ENCODE results near the gene GPRC5A. TPM values are rescaled to one million over a fixed set of nuclear protein-coding genes. Genes with fewer than 3 reads are reported as not detected.

Gene GPRC5A
- total and polyA plus RNA-seq, 4 experiments from 2014 or later, result 0.14 TPM; not detected in 3

DNA sequence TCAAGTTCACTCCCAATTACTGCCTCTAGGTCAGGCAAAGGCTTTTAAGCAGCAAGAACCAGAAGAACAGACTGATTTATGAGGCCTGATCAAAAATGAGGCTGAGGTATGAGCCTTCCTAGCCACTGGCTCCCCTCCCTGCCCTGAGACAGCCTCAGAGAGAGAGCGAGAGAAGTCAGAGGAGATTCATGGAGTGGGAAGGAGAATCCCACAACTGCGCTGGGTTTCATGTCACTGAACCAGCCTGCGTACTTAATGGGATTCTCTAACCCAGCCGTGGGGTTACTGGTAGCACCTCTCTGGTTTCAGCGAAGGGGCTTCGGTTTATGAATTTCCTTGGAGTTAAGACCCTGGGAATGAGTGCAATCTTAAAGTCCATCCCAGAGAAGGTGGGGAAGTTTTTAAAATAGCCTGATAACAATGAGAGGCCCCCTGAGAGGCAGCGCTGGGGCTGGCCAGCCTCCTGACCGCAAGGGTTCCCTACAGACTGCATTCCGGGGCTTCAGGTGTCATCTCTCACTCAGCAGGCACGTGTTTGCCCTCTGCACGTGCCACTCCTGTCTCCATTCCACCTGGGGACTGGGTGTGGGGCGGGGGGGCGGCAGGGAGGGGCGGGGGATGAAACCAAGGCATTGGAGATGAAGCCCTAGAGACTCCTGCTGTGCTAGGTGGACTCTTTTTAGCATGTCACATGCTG lies 6.1 kb upstream of the GPRC5A start:
- ChIA-PET POLR2A (ENCODE audit: partially characterized antibody) (no interaction called here), CTCF (ENCODE audit: partially characterized antibody) (no interaction called here)
- Mint-ChIP-seq H3K9me3 (peaks cover 0 to 3% (median 0%) of the 10 kb centered on the region in 8 donors), H3K4me1 (peaks cover 0 to 2% (median 0%) of the 10 kb centered on the region in 4 donors), H3K27me3 (peaks cover 10 to 17% of the 10 kb centered on the region in 2 donors), H3K36me3 (no peaks in the 10 kb centered on the region), H3K27ac (no peak overlapping the region), H3K4me3 (no peak overlapping the region)
- intact Hi-C loops (cut with micrococcal nuclease), result no loop called here
- no peak overlapping the region for H3K27ac ChIP-seq (ENCODE audit: low read depth, low read length)
- H3K27me3 ChIP-seq (ENCODE audit: insufficient read depth, low read length), result no peaks in the 10 kb centered on the region
- H3K4me1 ChIP-seq (ENCODE audit: insufficient read depth, low read length), result no peaks in the 10 kb centered on the region
- no peaks in the 10 kb centered on the region for H3K36me3 ChIP-seq (ENCODE audit: insufficient read depth, low read length)
- H3K4me3 ChIP-seq (ENCODE audit: low read length in 2 of 2), result no peak overlapping the region
- H3K9me3 ChIP-seq (ENCODE audit: control insufficient read depth in 1 of 2, low read length in 2 of 2), result no peaks in the 10 kb centered on the region
- DNase-seq, result no peak

DNA sequence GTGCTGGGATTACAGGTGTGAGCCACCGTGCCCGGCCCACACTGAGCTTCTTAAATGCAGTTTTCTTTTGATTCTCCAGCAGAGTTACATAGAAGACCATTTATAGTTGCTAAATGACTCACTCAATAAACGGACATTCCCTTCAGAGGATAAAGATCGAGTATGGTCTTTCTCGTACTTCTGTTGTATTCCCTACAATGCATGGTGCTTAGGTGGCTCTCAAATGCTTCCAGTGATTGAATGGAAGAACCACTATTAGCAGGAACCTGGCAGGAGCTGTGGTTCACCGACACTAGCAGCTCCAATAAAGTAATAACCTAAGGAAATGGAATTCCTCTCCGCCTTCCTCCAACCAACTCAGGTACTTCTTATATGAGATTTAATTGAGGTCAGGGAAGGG lies 3.9 kb upstream of the GPRC5A start:
- POLR2A ChIA-PET (ENCODE audit: partially characterized antibody), result no interaction called here
- H3K27ac Mint-ChIP-seq, result no peak overlapping the region
- H3K9me3 Mint-ChIP-seq, result peaks cover 0 to 3% (median 0%) of the 10 kb centered on the region in 8 donors
- H3K4me1 Mint-ChIP-seq, result peaks cover 3 to 13% (median 5%) of the 10 kb centered on the region in 4 donors
- Histone ChIP-seq H3K27ac (ENCODE audit: low read depth, low read length) (no peak overlapping the region), H3K4me3 (ENCODE audit: low read length in 2 of 2) (no peak overlapping the region), H3K4me1 (ENCODE audit: insufficient read depth, low read length) (peaks cover 11% of the 10 kb centered on the region), H3K27me3 (ENCODE audit: insufficient read depth, low read length) (peaks cover 6% of the 10 kb centered on the region), H3K9me3 (ENCODE audit: control insufficient read depth in 1 of 2, low read length in 2 of 2) (no peaks in the 10 kb centered on the region), H3K36me3 (ENCODE audit: insufficient read depth, low read length) (no peaks in the 10 kb centered on the region)
- H3K27me3 Mint-ChIP-seq, result peaks cover 10 to 27% of the 10 kb centered on the region in 2 donors
- intact Hi-C loops (cut with micrococcal nuclease), result no loop called here
- H3K36me3 Mint-ChIP-seq, result no peaks in the 10 kb centered on the region
- H3K4me3 Mint-ChIP-seq, result no peak overlapping the region
- DNase-seq, result no peak
- CTCF ChIA-PET (ENCODE audit: partially characterized antibody), result interaction anchor here (1.3 kb wide), 1 partner anchor 29 kb away, joined by 5 read pairs; no protein-coding TSS in a partner anchor

DNA sequence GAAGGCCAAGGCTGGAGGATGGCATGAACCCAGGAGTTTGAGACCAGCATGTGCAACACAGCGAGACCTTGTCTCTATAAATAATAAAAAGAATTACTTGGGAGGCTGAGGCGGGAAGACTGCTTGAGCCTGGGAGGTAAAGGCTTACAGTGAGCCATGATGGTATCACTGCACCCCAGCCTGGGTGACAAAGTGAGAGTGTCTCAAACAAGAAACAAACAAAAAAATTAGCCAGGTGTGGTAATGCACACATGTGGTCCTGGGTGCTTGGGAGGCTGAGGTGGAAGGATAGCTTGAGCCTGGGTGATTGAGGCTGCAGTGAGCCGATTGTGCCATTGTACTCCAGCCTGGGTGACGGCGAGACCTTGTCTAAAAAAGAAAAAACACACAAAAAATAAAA lies 1.7 kb upstream of the GPRC5A start:
- no peak overlapping the region for H3K27ac Mint-ChIP-seq
- peak overlapping the region in 4 of 8 donors; percentile 13 to 58 (median 40) for H3K4me3 Mint-ChIP-seq
- H3K36me3 Mint-ChIP-seq, result no peaks in the 10 kb centered on the region
- peaks cover 3 to 13% (median 5%) of the 10 kb centered on the region in 4 donors for H3K4me1 Mint-ChIP-seq
- Histone ChIP-seq H3K4me3 (ENCODE audit: low read length in 2 of 2) (no peak overlapping the region), H3K4me1 (ENCODE audit: insufficient read depth, low read length) (peaks cover 11% of the 10 kb centered on the region), H3K36me3 (ENCODE audit: insufficient read depth, low read length) (no peaks in the 10 kb centered on the region), H3K27me3 (ENCODE audit: insufficient read depth, low read length) (peaks cover 6% of the 10 kb centered on the region), H3K27ac (ENCODE audit: low read depth, low read length) (no peak overlapping the region), H3K9me3 (ENCODE audit: control insufficient read depth in 1 of 2, low read length in 2 of 2) (no peaks in the 10 kb centered on the region)
- peaks cover 0 to 5% (median 0%) of the 10 kb centered on the region in 8 donors for H3K9me3 Mint-ChIP-seq
- CTCF ChIA-PET (ENCODE audit: partially characterized antibody), result no interaction called here
- peaks cover 14 to 38% of the 10 kb centered on the region in 2 donors for H3K27me3 Mint-ChIP-seq
- POLR2A ChIA-PET (ENCODE audit: partially characterized antibody), result no interaction called here
- intact Hi-C loops (cut with micrococcal nuclease), result loop anchor here (2.0 to 5.0 kb wide), 2 partner anchors 53 to 102 kb away; partner anchors contain the start of gene APOLD1
- DNase-seq, result no peak

DNA sequence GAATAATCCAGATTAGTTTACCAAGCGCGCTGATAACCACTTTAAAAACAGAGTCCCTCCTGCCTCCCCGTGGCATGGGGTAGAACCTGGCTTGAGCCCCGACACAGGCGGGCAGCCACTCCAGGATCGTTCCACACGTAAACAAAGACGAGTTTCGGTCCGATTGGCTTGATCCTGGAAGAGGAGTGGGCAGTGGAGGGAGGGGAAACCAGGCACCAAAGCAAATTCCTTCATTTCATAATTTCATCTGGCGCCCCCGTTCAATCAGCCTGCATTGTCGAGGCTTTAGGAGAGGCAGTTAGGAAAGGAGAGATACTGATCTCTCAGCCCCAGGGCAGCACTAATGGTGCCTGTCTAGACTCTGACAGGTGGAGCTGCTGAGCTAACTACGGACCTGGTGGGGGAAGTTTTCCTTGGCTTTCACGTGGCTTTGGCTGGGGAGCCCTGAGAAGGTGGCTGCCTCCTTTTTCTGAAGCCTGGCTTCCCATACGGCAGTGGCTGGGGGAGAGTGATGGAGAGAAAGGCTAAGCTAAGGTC lies 751 bp upstream of the GPRC5A start:
- peak in 4 of 5 donors; percentile 16 to 20 (median 18) for DNase-seq
- Histone ChIP-seq H3K9me3 (ENCODE audit: control insufficient read depth in 1 of 2, low read length in 2 of 2) (no peaks in the 10 kb centered on the region), H3K27me3 (ENCODE audit: insufficient read depth, low read length) (peaks cover 6% of the 10 kb centered on the region), H3K4me3 (ENCODE audit: low read length in 2 of 2) (peak overlapping the region; percentile 36 to 56), H3K27ac (ENCODE audit: low read depth, low read length) (no peak overlapping the region), H3K4me1 (ENCODE audit: insufficient read depth, low read length) (peaks cover 11% of the 10 kb centered on the region), H3K36me3 (ENCODE audit: insufficient read depth, low read length) (no peaks in the 10 kb centered on the region)
- Mint-ChIP-seq H3K36me3 (no peaks in the 10 kb centered on the region), H3K9me3 (peaks cover 0 to 5% (median 0%) of the 10 kb centered on the region in 8 donors), H3K4me1 (peaks cover 3 to 13% (median 5%) of the 10 kb centered on the region in 4 donors), H3K27ac (peak overlapping the region in 1 of 7 donors; percentile 74), H3K4me3 (peak overlapping the region; percentile 84 to 91 (median 87)), H3K27me3 (peaks cover 18 to 36% of the 10 kb centered on the region in 2 donors)
- intact Hi-C loops (cut with micrococcal nuclease), result loop anchor here (2.0 to 5.0 kb wide), 2 partner anchors 54 to 103 kb away; partner anchors contain the start of gene APOLD1
- CTCF ChIA-PET (ENCODE audit: partially characterized antibody), result interaction anchor here (1.4 to 2.0 kb wide), 2 partner anchors 27 to 53 kb away, joined by 3 to 12 read pairs; no protein-coding TSS in a partner anchor
- POLR2A ChIA-PET (ENCODE audit: partially characterized antibody), result interaction anchor here (1.1 kb wide), 1 partner anchor 104 kb away, joined by 3 read pairs; no protein-coding TSS in a partner anchor

DNA sequence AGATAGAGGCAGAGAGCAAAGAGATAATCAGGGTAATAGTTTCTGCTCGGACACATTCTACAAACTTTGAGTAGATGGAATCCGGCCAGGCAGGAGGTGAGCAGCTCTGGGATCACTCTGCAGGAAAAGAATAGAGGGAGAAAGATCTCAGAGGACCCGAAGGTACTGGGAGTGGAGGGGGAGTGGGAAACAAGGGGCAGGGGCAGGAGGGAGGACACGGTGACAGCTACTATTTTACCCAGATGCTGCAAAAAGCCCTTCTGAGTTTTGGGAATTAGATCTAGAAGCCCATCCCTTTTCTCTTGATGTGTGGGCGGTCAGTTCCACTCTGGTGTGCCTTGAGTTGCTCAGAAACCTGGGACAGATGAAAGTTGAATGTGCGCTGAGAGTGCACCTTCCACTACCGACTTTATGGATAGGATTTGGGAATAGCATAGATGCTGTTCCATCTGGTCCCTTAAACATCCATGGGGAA lies 556 bp downstream of the GPRC5A start:
- Histone ChIP-seq H3K4me1 (ENCODE audit: insufficient read depth, low read length) (peaks cover 11% of the 10 kb centered on the region), H3K9me3 (ENCODE audit: control insufficient read depth in 1 of 2, low read length in 2 of 2) (no peaks in the 10 kb centered on the region), H3K36me3 (ENCODE audit: insufficient read depth, low read length) (no peaks in the 10 kb centered on the region), H3K4me3 (ENCODE audit: low read length in 2 of 2) (no peak overlapping the region), H3K27ac (ENCODE audit: low read depth, low read length) (no peak overlapping the region), H3K27me3 (ENCODE audit: insufficient read depth, low read length) (peaks cover 6% of the 10 kb centered on the region)
- peaks cover 0 to 5% (median 0%) of the 10 kb centered on the region in 8 donors for H3K9me3 Mint-ChIP-seq
- H3K27ac Mint-ChIP-seq, result peak overlapping the region in 1 of 7 donors; percentile 4
- DNase-seq, result no peak
- H3K4me3 Mint-ChIP-seq, result peak overlapping the region in 6 of 8 donors; percentile 76 to 91 (median 86)
- peaks cover 18 to 33% of the 10 kb centered on the region in 2 donors for H3K27me3 Mint-ChIP-seq
- intact Hi-C loops (cut with micrococcal nuclease), result loop anchor here (2.0 to 5.0 kb wide), 2 partner anchors 55 to 105 kb away; partner anchors contain the start of gene APOLD1
- H3K4me1 Mint-ChIP-seq, result peaks cover 3 to 13% (median 5%) of the 10 kb centered on the region in 4 donors
- CTCF ChIA-PET (ENCODE audit: partially characterized antibody), result interaction anchor here (1.0 to 2.0 kb wide), 2 partner anchors 54 to 102 kb away, joined by 4 to 12 read pairs; no protein-coding TSS in a partner anchor
- H3K36me3 Mint-ChIP-seq, result no peaks in the 10 kb centered on the region
- POLR2A ChIA-PET (ENCODE audit: partially characterized antibody), result no interaction called here

DNA sequence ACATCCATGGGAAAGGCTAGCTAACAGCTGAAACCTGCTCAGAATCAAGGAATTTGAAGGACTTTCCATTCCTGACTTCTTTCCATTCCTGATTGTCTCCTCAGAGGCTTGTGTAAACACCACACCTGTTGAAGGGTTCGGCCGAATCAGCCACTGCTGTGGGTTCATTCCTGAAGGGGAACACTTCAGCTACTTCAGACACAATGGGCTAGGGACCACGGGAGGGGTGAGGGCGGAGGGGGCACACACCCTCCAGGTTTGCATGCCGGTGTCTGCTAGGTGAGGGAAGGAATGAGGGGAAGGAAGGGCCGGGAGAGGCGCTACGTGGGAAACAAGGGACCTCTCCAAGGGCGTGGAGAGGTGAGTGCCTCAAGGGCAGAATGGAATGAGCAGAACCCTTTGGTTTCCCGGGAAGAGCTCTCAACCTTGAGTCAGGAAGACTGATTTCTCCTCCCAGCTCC lies 1.3 kb downstream of the GPRC5A start:
- Mint-ChIP-seq H3K36me3 (no peaks in the 10 kb centered on the region), H3K27me3 (peaks cover 20 to 34% of the 10 kb centered on the region in 2 donors), H3K4me1 (peaks cover 3 to 13% (median 5%) of the 10 kb centered on the region in 4 donors), H3K27ac (no peak overlapping the region), H3K9me3 (peaks cover 0 to 5% (median 0%) of the 10 kb centered on the region in 8 donors), H3K4me3 (peak overlapping the region in 1 of 8 donors; percentile 7)
- no peak for DNase-seq
- no peaks in the 10 kb centered on the region for H3K9me3 ChIP-seq (ENCODE audit: control insufficient read depth in 1 of 2, low read length in 2 of 2)
- H3K36me3 ChIP-seq (ENCODE audit: insufficient read depth, low read length), result no peaks in the 10 kb centered on the region
- no peak overlapping the region for H3K27ac ChIP-seq (ENCODE audit: low read depth, low read length)
- H3K4me3 ChIP-seq (ENCODE audit: low read length in 2 of 2), result no peak overlapping the region
- H3K4me1 ChIP-seq (ENCODE audit: insufficient read depth, low read length), result peaks cover 11% of the 10 kb centered on the region
- POLR2A ChIA-PET (ENCODE audit: partially characterized antibody), result no interaction called here
- peaks cover 6% of the 10 kb centered on the region for H3K27me3 ChIP-seq (ENCODE audit: insufficient read depth, low read length)
- CTCF ChIA-PET (ENCODE audit: partially characterized antibody), result interaction anchor here (1.2 kb wide), 1 partner anchor 26 kb away, joined by 3 read pairs; no protein-coding TSS in a partner anchor
- intact Hi-C loops (cut with micrococcal nuclease), result loop anchor here (5.0 kb wide), 1 partner anchor 105 kb away; the partner anchor contains the start of gene APOLD1
